ENCODE data around the gene TM9SF2. TPM values are rescaled to one million over a fixed set of nuclear protein-coding genes. Genes with fewer than 3 reads are reported as not detected.

The TM9SF2 gene
- polyA plus RNA-seq, 1 donor, result 233 TPM

GRCh38 chr13:99467764-99468163 is 33.5 kb upstream of the TM9SF2 start:
- no peaks in the 10 kb centered on the region for H3K36me3 ChIP-seq (ENCODE audit: control insufficient read depth, insufficient read depth, low read length)
- DNase-seq, result no peak
- WGBS (ENCODE audit: insufficient coverage, low lambda C conversion rate), result 42% methylated on average over 2 of the region's 4 CpGs
- H3K4me3 ChIP-seq (ENCODE audit: low read length), result no peak overlapping the region
- no peaks in the 10 kb centered on the region for H3K9me3 ChIP-seq (ENCODE audit: control insufficient read depth, low read depth, low read length)
- no peak overlapping the region for H3K27ac ChIP-seq (ENCODE audit: low read length)
- peaks cover 7% of the 10 kb centered on the region for H3K27me3 ChIP-seq (ENCODE audit: control insufficient read depth, insufficient read depth, low read length)
- no peaks in the 10 kb centered on the region for H3K4me1 ChIP-seq (ENCODE audit: control insufficient read depth, insufficient read depth, low read length)

- no CpG with 5 or more reads among the region's 2 CpGs for WGBS (ENCODE audit: insufficient coverage, low lambda C conversion rate)
Measured at GRCh38 chr13:99469041-99469440, 32.2 kb upstream of the TM9SF2 start.

GRCh38 chr13:99470027-99470426 is 31.2 kb upstream of the TM9SF2 start:
- H3K27me3 ChIP-seq (ENCODE audit: control insufficient read depth, insufficient read depth, low read length), result peaks cover 7% of the 10 kb centered on the region
- no peaks in the 10 kb centered on the region for H3K9me3 ChIP-seq (ENCODE audit: control insufficient read depth, low read depth, low read length)
- no peaks in the 10 kb centered on the region for H3K4me1 ChIP-seq (ENCODE audit: control insufficient read depth, insufficient read depth, low read length)
- no peak for DNase-seq
- 100% methylated on average over 1 of the region's 6 CpGs for WGBS (ENCODE audit: insufficient coverage, low lambda C conversion rate)
- no peak overlapping the region for H3K4me3 ChIP-seq (ENCODE audit: low read length)
- no peak overlapping the region for H3K27ac ChIP-seq (ENCODE audit: low read length)
- H3K36me3 ChIP-seq (ENCODE audit: control insufficient read depth, insufficient read depth, low read length), result no peaks in the 10 kb centered on the region

More at GRCh38 chr13:99469041-99469440, 32.2 kb upstream of the TM9SF2 start:
- peaks cover 7% of the 10 kb centered on the region for H3K27me3 ChIP-seq (ENCODE audit: control insufficient read depth, insufficient read depth, low read length)
- DNase-seq, result no peak
- H3K27ac ChIP-seq (ENCODE audit: low read length), result no peak overlapping the region
- H3K4me1 ChIP-seq (ENCODE audit: control insufficient read depth, insufficient read depth, low read length), result no peaks in the 10 kb centered on the region
- H3K4me3 ChIP-seq (ENCODE audit: low read length), result no peak overlapping the region
- H3K36me3 ChIP-seq (ENCODE audit: control insufficient read depth, insufficient read depth, low read length), result no peaks in the 10 kb centered on the region
- no peaks in the 10 kb centered on the region for H3K9me3 ChIP-seq (ENCODE audit: control insufficient read depth, low read depth, low read length)

GRCh38 chr13:99471221-99472121 is 29.8 kb upstream of the TM9SF2 start:
- Histone ChIP-seq H3K9me3 (ENCODE audit: control insufficient read depth, low read depth, low read length) (no peaks in the 10 kb centered on the region), H3K36me3 (ENCODE audit: control insufficient read depth, insufficient read depth, low read length) (no peaks in the 10 kb centered on the region), H3K27me3 (ENCODE audit: control insufficient read depth, insufficient read depth, low read length) (peaks cover 7% of the 10 kb centered on the region), H3K4me3 (ENCODE audit: low read length) (no peak overlapping the region), H3K4me1 (ENCODE audit: control insufficient read depth, insufficient read depth, low read length) (no peaks in the 10 kb centered on the region), H3K27ac (ENCODE audit: low read length) (no peak overlapping the region)
- WGBS (ENCODE audit: insufficient coverage, low lambda C conversion rate), result 87% methylated on average over 3 of the region's 3 CpGs
- no peak for DNase-seq

- DNase-seq, result no peak
- H3K9me3 ChIP-seq (ENCODE audit: control insufficient read depth, low read depth, low read length), result no peaks in the 10 kb centered on the region
- no CpG with 5 or more reads among the region's 1 CpG for WGBS (ENCODE audit: insufficient coverage, low lambda C conversion rate)
- peaks cover 5% of the 10 kb centered on the region for H3K27me3 ChIP-seq (ENCODE audit: control insufficient read depth, insufficient read depth, low read length)
- no peaks in the 10 kb centered on the region for H3K36me3 ChIP-seq (ENCODE audit: control insufficient read depth, insufficient read depth, low read length)
- H3K4me3 ChIP-seq (ENCODE audit: low read length), result no peak overlapping the region
- H3K4me1 ChIP-seq (ENCODE audit: control insufficient read depth, insufficient read depth, low read length), result no peaks in the 10 kb centered on the region
- no peak overlapping the region for H3K27ac ChIP-seq (ENCODE audit: low read length)
Measured at GRCh38 chr13:99472122-99472440, 29.2 kb upstream of the TM9SF2 start.

GRCh38 chr13:99473515-99473914 is 27.8 kb upstream of the TM9SF2 start:
- Histone ChIP-seq H3K27me3 (ENCODE audit: control insufficient read depth, insufficient read depth, low read length) (peaks cover 4% of the 10 kb centered on the region), H3K9me3 (ENCODE audit: control insufficient read depth, low read depth, low read length) (no peaks in the 10 kb centered on the region), H3K36me3 (ENCODE audit: control insufficient read depth, insufficient read depth, low read length) (no peaks in the 10 kb centered on the region), H3K27ac (ENCODE audit: low read length) (no peak overlapping the region), H3K4me3 (ENCODE audit: low read length) (no peak overlapping the region), H3K4me1 (ENCODE audit: control insufficient read depth, insufficient read depth, low read length) (no peaks in the 10 kb centered on the region)
- 66% methylated on average over 6 of the region's 9 CpGs for WGBS (ENCODE audit: insufficient coverage, low lambda C conversion rate)
- DNase-seq, result no peak

GRCh38 chr13:99476648-99477047 is 24.6 kb upstream of the TM9SF2 start:
- 40% methylated on average over 1 of the region's 5 CpGs for WGBS (ENCODE audit: insufficient coverage, low lambda C conversion rate)
- no peaks in the 10 kb centered on the region for H3K9me3 ChIP-seq (ENCODE audit: control insufficient read depth, low read depth, low read length)

GRCh38 chr13:99477493-99477892 is 23.8 kb upstream of the TM9SF2 start:
- Histone ChIP-seq H3K4me1 (ENCODE audit: control insufficient read depth, insufficient read depth, low read length) (no peaks in the 10 kb centered on the region), H3K9me3 (ENCODE audit: control insufficient read depth, low read depth, low read length) (no peaks in the 10 kb centered on the region), H3K27ac (ENCODE audit: low read length) (no peak overlapping the region), H3K27me3 (ENCODE audit: control insufficient read depth, insufficient read depth, low read length) (no peaks in the 10 kb centered on the region), H3K36me3 (ENCODE audit: control insufficient read depth, insufficient read depth, low read length) (no peaks in the 10 kb centered on the region), H3K4me3 (ENCODE audit: low read length) (no peak overlapping the region)
- 50% methylated on average over 3 of the region's 4 CpGs for WGBS (ENCODE audit: insufficient coverage, low lambda C conversion rate)
- no peak for DNase-seq

More at GRCh38 chr13:99476648-99477047, 24.6 kb upstream of the TM9SF2 start:
- no peak for DNase-seq
- no peaks in the 10 kb centered on the region for H3K27me3 ChIP-seq (ENCODE audit: control insufficient read depth, insufficient read depth, low read length)
- H3K4me1 ChIP-seq (ENCODE audit: control insufficient read depth, insufficient read depth, low read length), result no peaks in the 10 kb centered on the region
- H3K27ac ChIP-seq (ENCODE audit: low read length), result no peak overlapping the region
- no peak overlapping the region for H3K4me3 ChIP-seq (ENCODE audit: low read length)
- H3K36me3 ChIP-seq (ENCODE audit: control insufficient read depth, insufficient read depth, low read length), result no peaks in the 10 kb centered on the region

- H3K27ac ChIP-seq (ENCODE audit: low read length), result no peak overlapping the region
- H3K4me1 ChIP-seq (ENCODE audit: control insufficient read depth, insufficient read depth, low read length), result no peaks in the 10 kb centered on the region
- H3K9me3 ChIP-seq (ENCODE audit: control insufficient read depth, low read depth, low read length), result no peaks in the 10 kb centered on the region
- WGBS (ENCODE audit: insufficient coverage, low lambda C conversion rate), result 80% methylated on average over 1 of the region's 4 CpGs
- no peak overlapping the region for H3K4me3 ChIP-seq (ENCODE audit: low read length)
- H3K36me3 ChIP-seq (ENCODE audit: control insufficient read depth, insufficient read depth, low read length), result no peaks in the 10 kb centered on the region
- DNase-seq, result no peak
- no peaks in the 10 kb centered on the region for H3K27me3 ChIP-seq (ENCODE audit: control insufficient read depth, insufficient read depth, low read length)
Measured at GRCh38 chr13:99481366-99481765, 19.9 kb upstream of the TM9SF2 start.

- Histone ChIP-seq H3K36me3 (ENCODE audit: control insufficient read depth, insufficient read depth, low read length) (no peaks in the 10 kb centered on the region), H3K4me1 (ENCODE audit: control insufficient read depth, insufficient read depth, low read length) (no peaks in the 10 kb centered on the region), H3K4me3 (ENCODE audit: low read length) (no peak overlapping the region), H3K27ac (ENCODE audit: low read length) (no peak overlapping the region), H3K27me3 (ENCODE audit: control insufficient read depth, insufficient read depth, low read length) (no peaks in the 10 kb centered on the region), H3K9me3 (ENCODE audit: control insufficient read depth, low read depth, low read length) (no peaks in the 10 kb centered on the region)
- no peak for DNase-seq
- no CpG with 5 or more reads among the region's 4 CpGs for WGBS (ENCODE audit: insufficient coverage, low lambda C conversion rate)
Measured at GRCh38 chr13:99484473-99484872, 16.8 kb upstream of the TM9SF2 start.

- H3K27ac ChIP-seq (ENCODE audit: low read length), result no peak overlapping the region
- WGBS (ENCODE audit: insufficient coverage, low lambda C conversion rate), result no CpG with 5 or more reads among the region's 3 CpGs
- DNase-seq, result no peak
- H3K4me1 ChIP-seq (ENCODE audit: control insufficient read depth, insufficient read depth, low read length), result no peaks in the 10 kb centered on the region
- H3K36me3 ChIP-seq (ENCODE audit: control insufficient read depth, insufficient read depth, low read length), result no peaks in the 10 kb centered on the region
- H3K9me3 ChIP-seq (ENCODE audit: control insufficient read depth, low read depth, low read length), result no peaks in the 10 kb centered on the region
- no peak overlapping the region for H3K4me3 ChIP-seq (ENCODE audit: low read length)
- no peaks in the 10 kb centered on the region for H3K27me3 ChIP-seq (ENCODE audit: control insufficient read depth, insufficient read depth, low read length)
Measured at GRCh38 chr13:99486996-99487395, 14.3 kb upstream of the TM9SF2 start.
